GM10847 (cell line): ENCODE results near the gene SIM1.

Source experiments
- POLR2A ChIP-seq: IDR thresholded peaks from 2 replicates; pipeline ENCODE4 v1.6.1; 2011; ENCODE audit not compliant: insufficient read length; ENCODE audit errors: extremely low read depth

The SIM1 gene

DNA sequence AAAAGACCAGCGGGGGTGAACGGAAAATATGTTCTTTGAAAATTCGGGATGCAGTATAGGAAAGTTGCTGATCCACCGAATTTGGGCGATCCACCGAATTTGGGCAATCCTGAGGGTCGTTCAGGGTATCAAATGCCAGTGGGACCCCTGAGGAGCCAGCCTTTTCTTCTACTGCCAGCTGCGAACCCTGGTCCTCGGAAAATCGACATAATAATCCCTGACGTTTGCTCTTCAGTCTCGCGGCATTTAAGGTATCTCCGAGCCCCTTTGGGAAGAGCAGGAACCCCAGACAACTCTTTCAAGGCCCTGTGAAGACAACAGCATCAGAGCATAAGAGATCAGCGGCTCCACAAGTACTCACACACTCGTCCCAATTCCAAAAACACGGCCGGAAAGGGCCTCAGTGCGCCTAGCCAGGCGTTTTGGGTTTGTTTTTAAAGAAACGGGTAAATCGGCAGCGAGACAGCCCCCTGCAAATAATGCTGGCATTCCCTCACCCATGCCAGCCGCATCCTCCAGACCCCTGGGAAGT is 1.0 kb downstream of the SIM1 start:
- TF ChIP-seq POLR2A: no peak

- TF ChIP-seq POLR2A: no peak
Measured at GRCh38 chr6:100462706-100463629, 1.8 kb downstream of the SIM1 start.

GRCh38 chr6:100461917-100462705 is 2.6 kb downstream of the SIM1 start:
- TF ChIP-seq POLR2A: no peak

DNA sequence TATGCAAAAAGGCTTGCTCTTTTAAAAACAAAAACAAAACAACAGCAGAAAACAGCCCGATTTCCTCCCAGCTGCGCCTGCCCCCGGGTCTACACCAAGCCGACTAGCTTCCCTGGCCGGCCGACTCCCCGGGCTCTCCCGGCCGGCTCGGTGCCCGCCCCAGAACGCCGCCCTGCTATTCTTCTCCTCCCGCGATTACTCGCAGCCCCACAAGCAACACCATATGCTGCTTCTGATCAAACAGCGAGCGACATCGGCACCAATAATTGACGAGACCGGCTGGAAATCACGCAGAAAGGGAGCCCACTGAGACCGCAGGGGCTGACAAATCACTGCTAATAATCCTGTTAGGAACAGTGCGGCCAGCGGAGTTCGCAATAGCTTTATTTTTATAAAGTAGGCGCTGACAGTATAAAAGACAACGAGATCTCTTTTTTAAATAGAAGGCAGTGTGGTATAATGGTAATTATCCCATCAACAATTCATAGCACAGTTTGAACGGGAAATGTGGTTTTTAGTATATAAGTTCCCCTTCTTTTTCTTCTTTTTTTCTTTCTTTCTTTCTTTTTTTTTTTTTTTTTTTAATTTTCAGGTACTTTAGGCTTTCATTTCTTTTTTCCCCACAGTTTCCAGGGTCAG is 3.3 kb downstream of the SIM1 start:
- no peak for TF ChIP-seq POLR2A

GRCh38 chr6:100460650-100461204 is 4.0 kb downstream of the SIM1 start:
- TF ChIP-seq POLR2A: no peak

GRCh38 chr6:100459592-100460184 is 5.0 kb downstream of the SIM1 start:
- TF ChIP-seq POLR2A: no peak

DNA sequence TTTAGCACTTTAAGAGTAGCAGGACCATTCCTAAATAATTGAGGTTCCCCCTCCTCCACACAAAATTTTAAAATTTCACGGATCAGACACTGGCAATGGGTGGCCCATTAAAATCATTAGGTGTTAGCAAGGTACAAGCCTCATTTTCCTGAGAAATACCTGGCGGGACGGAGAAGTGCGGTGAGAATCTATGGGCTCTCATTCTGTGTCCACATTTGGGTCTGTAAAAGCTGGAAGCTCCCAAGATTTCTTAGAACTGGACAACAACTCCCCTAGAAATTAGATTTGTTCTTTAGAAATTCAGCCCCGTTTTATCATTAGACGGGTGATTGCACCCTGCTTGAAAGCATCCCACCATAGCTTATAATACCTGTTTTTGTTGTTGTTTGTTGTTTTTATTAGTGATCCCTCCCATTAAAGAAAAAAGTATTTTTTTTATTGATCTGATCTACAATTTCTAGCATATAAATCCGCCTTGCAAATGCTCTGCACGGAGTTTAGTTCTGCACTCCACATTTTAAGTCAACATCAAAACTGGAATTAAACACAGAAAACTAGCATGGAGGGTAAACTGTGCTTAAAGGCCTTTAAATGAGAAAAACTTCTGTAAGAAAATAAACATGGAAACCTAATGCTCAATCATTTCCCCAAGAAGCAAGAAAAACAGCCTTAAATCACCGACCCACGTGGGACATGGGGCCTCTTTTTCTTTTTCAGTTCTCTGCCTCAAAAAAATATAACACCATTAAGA is 5.7 kb downstream of the SIM1 start:
- TF ChIP-seq POLR2A: no peak

GRCh38 chr6:100457311-100457990 is 7.3 kb downstream of the SIM1 start:
- TF ChIP-seq POLR2A: no peak

DNA sequence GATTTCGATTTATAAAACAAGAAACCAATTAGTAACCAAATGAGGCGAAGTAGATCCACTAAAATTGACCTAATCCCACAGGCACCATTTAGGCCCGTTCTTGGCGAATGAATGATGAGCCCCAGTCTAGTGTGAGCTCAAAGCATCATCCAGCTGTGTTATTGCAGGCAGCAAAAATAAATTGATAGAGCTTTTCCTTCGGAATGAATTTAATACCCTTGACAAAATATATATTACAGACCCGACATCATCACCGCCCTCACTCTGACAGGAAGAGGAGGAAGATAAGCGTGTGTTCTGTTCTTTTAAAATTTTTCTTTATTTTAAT is 7.8 kb downstream of the SIM1 start:
- no peak for TF ChIP-seq POLR2A

DNA sequence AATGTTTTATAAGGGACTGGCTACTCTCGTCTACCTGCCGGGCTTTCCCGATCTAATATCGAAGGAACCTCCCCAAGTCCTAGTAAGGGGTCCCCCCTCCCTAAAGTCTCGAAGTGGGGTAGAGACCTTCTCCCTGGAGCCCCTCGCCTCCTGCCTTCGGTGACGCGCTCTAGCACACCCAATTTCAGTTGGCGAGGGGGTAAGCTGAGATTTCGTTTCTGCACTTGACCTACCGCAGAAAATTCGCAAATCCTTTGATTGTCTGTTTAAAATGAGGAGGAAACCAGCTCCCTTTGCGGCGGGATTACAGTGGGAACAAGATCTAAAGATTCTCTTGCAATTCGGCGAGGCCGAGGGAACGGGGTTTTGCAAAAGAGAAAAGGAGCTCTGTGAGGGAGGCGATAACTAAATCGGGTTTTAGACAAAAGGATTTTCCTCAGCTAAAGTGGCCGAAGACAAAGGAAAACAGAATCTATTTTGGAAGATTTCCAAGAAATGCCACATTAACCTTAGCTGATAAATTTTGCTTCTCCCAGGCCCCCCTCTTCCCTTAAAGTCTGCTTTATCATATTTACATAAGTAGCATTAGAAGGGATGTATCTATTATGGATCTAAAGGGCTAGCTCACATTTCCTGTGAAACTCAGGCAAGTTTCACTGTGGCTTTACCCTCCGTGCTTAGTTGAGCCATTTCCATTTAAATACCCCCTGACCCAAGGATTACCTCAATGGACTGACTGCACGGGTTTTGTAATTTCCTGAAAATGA is 8.4 kb downstream of the SIM1 start:
- no peak for TF ChIP-seq POLR2A

GRCh38 chr6:100455230-100456124 is 9.2 kb downstream of the SIM1 start:
- TF ChIP-seq POLR2A: no peak

DNA sequence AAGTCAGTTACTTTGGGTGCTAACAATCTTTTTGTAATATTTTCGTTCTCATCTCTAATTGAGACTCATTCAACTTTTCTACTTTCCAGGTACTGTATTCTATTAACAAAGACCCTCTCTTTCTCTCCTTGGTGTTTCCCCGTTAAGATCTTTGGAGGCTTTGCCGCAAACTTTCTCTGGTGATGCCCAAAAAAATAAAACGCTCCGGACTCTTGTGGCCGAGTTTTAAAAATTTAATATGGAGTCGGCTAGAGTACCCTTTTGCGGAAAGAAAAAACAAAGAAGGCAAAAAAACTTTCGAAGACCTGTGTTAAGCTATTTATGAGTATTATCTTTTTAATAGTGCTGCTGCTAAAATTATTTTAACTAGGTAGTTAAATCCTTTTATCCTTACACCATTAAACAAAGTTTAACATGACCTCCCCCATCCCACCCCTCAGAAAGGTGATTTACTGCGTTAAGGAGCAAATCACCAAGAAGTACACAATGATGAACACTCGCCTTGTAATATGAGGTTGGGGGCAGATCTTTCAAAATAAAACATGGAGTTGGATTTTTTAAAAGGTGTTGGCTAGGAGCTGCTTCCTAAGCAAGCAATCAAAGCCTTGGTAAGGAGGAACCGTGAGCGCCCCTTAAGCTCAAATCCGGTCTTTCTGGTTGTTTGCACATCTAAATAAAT is 10.0 kb downstream of the SIM1 start:
- no peak for TF ChIP-seq POLR2A
